GM23248 (cell line): ENCODE data around the gene AQP9.

Experiments used
- EZH2 ChIP-seq: fragments of 200-600 bp; sonication (generic); IDR thresholded peaks from 2 replicates; pipeline ENCODE4 v1.6.1; 2018; ENCODE audit warnings: antibody characterized with exemption, mild to moderate bottlenecking; ENCODE audit not compliant: insufficient read depth, poor library complexity, severe bottlenecking
- EZH2phosphoT487 ChIP-seq: fragments of 200-600 bp; sonication (generic); IDR thresholded peaks from 2 replicates; pipeline ENCODE4 v1.6.1; 2018; ENCODE audit warnings: antibody characterized with exemption, moderate library complexity, mild to moderate bottlenecking, low read depth; ENCODE audit not compliant: insufficient read depth

DNA sequence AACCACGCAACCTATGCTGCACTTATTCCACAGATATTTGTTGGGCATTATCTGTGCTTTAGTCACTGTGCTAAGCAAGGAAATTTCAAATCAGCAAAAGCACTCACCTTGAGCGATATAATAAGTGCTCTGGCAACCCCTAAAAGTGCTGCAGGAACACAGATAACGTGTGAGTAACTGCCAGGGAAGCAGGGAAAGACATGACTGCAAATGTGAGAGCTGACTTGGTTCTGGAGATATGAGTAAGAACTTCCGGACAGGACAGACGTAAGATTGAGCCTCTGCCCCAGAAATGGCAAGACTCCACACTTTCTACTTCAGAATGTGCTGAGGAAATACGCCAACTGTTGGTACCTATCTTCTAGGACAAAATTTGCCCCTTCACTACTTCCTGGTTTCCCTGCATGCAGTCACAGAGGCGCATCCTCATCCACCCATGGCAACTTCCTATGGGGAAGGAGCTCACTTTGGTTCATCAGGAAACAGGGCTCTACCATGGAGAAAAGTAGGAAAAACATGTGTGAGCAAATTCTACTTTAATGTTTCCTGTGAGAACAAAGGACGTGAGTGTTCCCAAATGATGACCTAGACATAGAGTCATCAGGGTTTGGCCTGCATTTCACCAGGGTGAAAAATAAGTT, 41.7 kb downstream of the AQP9 start:
- TF ChIP-seq EZH2 = no peak
- TF ChIP-seq EZH2phosphoT487 = no peak
